RWPE2 (cell line): Measurements from ENCODE around the gene CDC42BPA.

Experiments used
- ATAC-seq: fragments of 200-7000 bp; cut with Tn5 transposase; 3 replicates; pipeline ENCODE4 v1.9.1; 2021; ENCODE audit warnings: low read depth
- DNase-seq: peaks from one replicate; pipeline ENCODE4 v3.0.0-alpha.2; 2020; ENCODE audit warnings: low spot score
- H3K27ac ChIP-seq: fragments of 450-650 bp; 2 replicates; pipeline ENCODE4 v1.5.1; 2017; ENCODE audit warnings: mild to moderate bottlenecking; ENCODE audit not compliant: poor library complexity, severe bottlenecking
- H3K27me3 ChIP-seq: fragments of 250-450 bp; sonication (Bioruptor Pico); 2 replicates; pipeline ENCODE4 v1.5.1; 2021; ENCODE audit warnings: mild to moderate bottlenecking, moderate library complexity; ENCODE audit not compliant: insufficient read depth, poor library complexity, severe bottlenecking
- H3K36me3 ChIP-seq: fragments of 250-450 bp; sonication (Bioruptor Pico); 2 replicates; pipeline ENCODE4 v1.5.1; 2020; ENCODE audit warnings: low read depth, mild to moderate bottlenecking, moderate library complexity
- H3K4me1 ChIP-seq: fragments of 250-450 bp; sonication (Bioruptor Pico); 2 replicates; pipeline ENCODE4 v1.5.1; 2021; ENCODE audit warnings: mild to moderate bottlenecking, moderate library complexity; ENCODE audit not compliant: insufficient read depth, poor library complexity, severe bottlenecking
- H3K4me3 ChIP-seq: fragments of 250-450 bp; sonication (Bioruptor Pico); 2 replicates; pipeline ENCODE4 v1.5.1; 2021; ENCODE audit warnings: mild to moderate bottlenecking, moderate library complexity; ENCODE audit not compliant: severe bottlenecking
- H3K9me3 ChIP-seq: fragments of 250-450 bp; sonication (Bioruptor Pico); 2 replicates; pipeline ENCODE4 v1.5.1; 2021; ENCODE audit warnings: mild to moderate bottlenecking, moderate library complexity; ENCODE audit not compliant: severe bottlenecking
- TF ChIP-seq, protein P1 (sequence below): fragments of 450-650 bp; IDR thresholded peaks from one replicate; pipeline ENCODE4 v1.5.1; 2017; ENCODE audit warnings: mild to moderate bottlenecking, moderate library complexity; ENCODE audit not compliant: poor library complexity, severe bottlenecking

CDC42BPA gene

DNA sequence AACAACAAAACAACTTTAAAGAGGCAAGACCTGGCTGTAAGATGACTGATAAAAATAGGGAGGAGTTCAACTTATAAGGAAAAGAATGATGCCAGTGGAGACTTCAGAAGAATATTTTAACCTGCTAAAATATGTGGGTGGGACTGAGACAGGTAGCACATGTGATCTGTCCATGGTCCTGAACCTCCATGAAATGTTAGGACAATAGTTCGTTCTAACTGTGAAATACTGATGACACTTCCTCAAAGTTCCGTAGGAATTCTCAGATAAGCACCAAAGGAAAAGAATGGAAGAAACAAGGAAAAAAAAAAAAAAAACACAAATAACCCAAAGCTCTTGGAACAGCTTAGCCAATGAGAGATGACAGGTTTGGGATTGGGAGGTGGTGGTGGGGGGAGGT, 44.7 kb downstream of the CDC42BPA start:
- peaks cover 4% of the 10 kb centered on the region for H3K4me1 ChIP-seq
- no peak for DNase-seq
- no peaks in the 10 kb centered on the region for H3K27me3 ChIP-seq
- ATAC-seq: no peak
- H3K36me3 ChIP-seq: no peaks in the 10 kb centered on the region
- H3K4me3 ChIP-seq: no peak overlapping the region
- no peak overlapping the region for H3K27ac ChIP-seq
- TF ChIP-seq, protein P1, sequence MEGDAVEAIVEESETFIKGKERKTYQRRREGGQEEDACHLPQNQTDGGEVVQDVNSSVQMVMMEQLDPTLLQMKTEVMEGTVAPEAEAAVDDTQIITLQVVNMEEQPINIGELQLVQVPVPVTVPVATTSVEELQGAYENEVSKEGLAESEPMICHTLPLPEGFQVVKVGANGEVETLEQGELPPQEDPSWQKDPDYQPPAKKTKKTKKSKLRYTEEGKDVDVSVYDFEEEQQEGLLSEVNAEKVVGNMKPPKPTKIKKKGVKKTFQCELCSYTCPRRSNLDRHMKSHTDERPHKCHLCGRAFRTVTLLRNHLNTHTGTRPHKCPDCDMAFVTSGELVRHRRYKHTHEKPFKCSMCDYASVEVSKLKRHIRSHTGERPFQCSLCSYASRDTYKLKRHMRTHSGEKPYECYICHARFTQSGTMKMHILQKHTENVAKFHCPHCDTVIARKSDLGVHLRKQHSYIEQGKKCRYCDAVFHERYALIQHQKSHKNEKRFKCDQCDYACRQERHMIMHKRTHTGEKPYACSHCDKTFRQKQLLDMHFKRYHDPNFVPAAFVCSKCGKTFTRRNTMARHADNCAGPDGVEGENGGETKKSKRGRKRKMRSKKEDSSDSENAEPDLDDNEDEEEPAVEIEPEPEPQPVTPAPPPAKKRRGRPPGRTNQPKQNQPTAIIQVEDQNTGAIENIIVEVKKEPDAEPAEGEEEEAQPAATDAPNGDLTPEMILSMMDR: no peak
- H3K9me3 ChIP-seq: no peaks in the 10 kb centered on the region

DNA sequence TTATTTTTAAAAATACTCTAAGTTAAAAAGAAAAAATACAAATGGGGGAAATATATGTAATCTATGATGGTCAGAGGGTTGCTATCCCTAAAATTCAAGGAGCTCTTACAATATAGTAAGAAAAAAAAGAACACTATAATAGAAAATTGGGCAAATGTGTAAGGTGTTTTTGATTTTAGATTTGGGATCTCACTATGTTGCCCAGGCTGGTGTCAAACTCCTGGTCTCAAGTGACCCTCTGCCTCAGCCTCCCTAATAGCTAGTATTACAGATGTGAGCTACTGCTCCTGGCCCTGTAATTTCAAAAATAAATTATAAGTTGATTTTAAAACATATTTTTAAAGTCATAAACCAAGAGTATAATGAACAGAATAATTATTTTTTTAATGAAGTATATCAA, 45.9 kb downstream of the CDC42BPA start:
- no peak overlapping the region for H3K27ac ChIP-seq
- DNase-seq (no peak), ATAC-seq (no peak)
- TF ChIP-seq, protein P1: no peak
- no peaks in the 10 kb centered on the region for H3K9me3 ChIP-seq
- H3K27me3 ChIP-seq: no peaks in the 10 kb centered on the region
- no peak overlapping the region for H3K4me3 ChIP-seq
- peaks cover 4% of the 10 kb centered on the region for H3K4me1 ChIP-seq
- H3K36me3 ChIP-seq: no peaks in the 10 kb centered on the region

DNA sequence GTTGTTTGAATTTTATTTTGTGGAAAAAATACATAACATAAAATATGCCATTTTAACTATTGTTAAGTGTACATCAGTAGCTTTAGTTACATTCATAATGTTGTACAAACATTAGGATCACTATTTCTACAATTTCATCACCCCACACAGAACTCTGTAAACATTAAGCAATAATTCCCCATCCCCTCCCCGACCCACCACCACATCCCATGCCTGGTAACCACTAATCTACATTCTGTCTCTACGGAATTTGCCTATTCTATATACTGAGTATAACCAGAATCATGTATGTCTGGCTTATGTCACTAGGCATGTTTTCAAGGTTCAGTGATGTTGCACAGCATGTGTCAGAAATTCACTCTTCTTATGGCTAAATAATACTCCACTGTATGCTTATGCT, 47.7 kb downstream of the CDC42BPA start:
- no peak for ATAC-seq
- no peak overlapping the region for H3K27ac ChIP-seq
- no peak for DNase-seq
- no peak overlapping the region for H3K4me3 ChIP-seq
- no peaks in the 10 kb centered on the region for H3K9me3 ChIP-seq
- no peaks in the 10 kb centered on the region for H3K27me3 ChIP-seq
- no peaks in the 10 kb centered on the region for H3K36me3 ChIP-seq
- H3K4me1 ChIP-seq: peaks cover 4% of the 10 kb centered on the region
- TF ChIP-seq, protein P1: no peak

DNA sequence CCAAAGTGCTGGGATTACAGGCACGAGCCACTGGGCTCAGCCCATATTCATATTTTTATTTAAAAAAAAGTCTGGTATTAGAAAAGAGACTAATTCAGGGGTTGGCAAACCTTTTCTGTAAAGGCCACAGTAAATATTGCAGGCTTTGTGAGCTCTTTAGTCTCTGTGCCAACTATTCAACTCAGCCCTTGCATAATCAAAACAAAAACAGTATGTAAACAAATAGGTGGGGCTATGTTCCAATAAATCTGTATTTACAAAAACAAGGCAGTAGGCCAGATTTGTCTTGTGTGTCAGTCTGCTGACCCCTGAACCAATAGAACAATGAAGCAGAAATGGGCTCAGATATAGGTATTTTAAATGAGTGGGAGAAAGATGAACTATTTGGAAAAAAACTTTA, 49.3 kb downstream of the CDC42BPA start:
- Histone ChIP-seq H3K4me3 (no peak overlapping the region), H3K9me3 (no peaks in the 10 kb centered on the region), H3K27ac (no peak overlapping the region), H3K4me1 (peaks cover 4% of the 10 kb centered on the region), H3K27me3 (no peaks in the 10 kb centered on the region), H3K36me3 (no peaks in the 10 kb centered on the region)
- TF ChIP-seq, protein P1: no peak
- no peak for ATAC-seq
- no peak for DNase-seq

DNA sequence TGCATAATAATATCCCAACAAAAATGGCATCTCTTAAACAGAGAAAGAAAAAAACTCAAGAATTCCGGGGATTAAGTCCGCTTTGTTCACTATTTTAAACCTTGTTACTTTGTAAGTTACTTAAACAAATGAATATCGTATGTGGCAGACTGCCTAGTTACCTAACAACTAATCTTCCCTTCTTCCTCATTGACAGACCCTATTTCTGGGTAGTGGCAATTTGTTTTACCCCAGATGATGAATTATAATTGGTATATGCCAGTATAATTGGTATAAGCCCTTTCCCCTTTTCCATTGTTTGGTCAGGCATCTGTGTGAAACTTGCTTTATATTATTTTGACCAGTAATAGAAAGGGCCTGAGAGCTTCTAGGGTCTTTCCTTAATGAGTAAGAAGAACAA, 52.4 kb downstream of the CDC42BPA start:
- ATAC-seq: no peak

More for the DNA sequence above, 52.4 kb downstream of the CDC42BPA start:
- no peaks in the 10 kb centered on the region for H3K36me3 ChIP-seq
- H3K4me3 ChIP-seq: no peak overlapping the region
- no peaks in the 10 kb centered on the region for H3K27me3 ChIP-seq
- H3K27ac ChIP-seq: no peak overlapping the region
- no peak for DNase-seq
- TF ChIP-seq, protein P1: no peak
- H3K4me1 ChIP-seq: peaks cover 4% of the 10 kb centered on the region
- no peaks in the 10 kb centered on the region for H3K9me3 ChIP-seq
